Tibial nerve (tissue), 4 donors: ENCODE measurements around the gene MEF2C. TPM values are rescaled to one million over a fixed set of nuclear protein-coding genes. Genes with fewer than 3 reads are reported as not detected.
A peak's percentile ranks its signal among the peaks of the same experiment; 100 is the strongest.

Source experiments
- DNase-seq, 2 donors: peaks; one replicate each; pipeline ENCODE4 v3.0.0-alpha.2; 2019; ENCODE audit warnings: low spot score in 2 of 2
- H3K27ac ChIP-seq, 4 donors: fragments of 200-600 bp; sonication (generic) in 3 of 4; one replicate each; pipeline ENCODE4 v1.5.1; 2017 to 2019; ENCODE audit warnings: mild to moderate bottlenecking in 1 of 4
- H3K27me3 ChIP-seq, 2 donors: fragments of 200-600 bp; sonication (generic) in 1 of 2; one replicate each; pipeline versions ENCODE4 v1.5.1 to v1.6.0; 2017 to 2019
- H3K36me3 ChIP-seq, 3 donors: fragments of 200-600 bp; sonication (generic); one replicate each; pipeline ENCODE4 v1.5.1; 2018 to 2019
- H3K4me1 ChIP-seq, 4 donors: fragments of 200-600 bp; sonication (generic) in 3 of 4; one replicate each; pipeline ENCODE4 v1.5.1; 2017 to 2019
- H3K4me3 ChIP-seq, 4 donors: fragments of 200-600 bp; sonication (generic) in 3 of 4; one replicate each; pipeline ENCODE4 v1.5.1; 2017 to 2019; ENCODE audit warnings: mild to moderate bottlenecking in 1 of 4, moderate library complexity in 1 of 4
- H3K9me3 ChIP-seq, 4 donors: fragments of 200-600 bp; sonication (generic) in 3 of 4; one replicate each; pipeline ENCODE4 v1.5.1; 2017 to 2019
- CTCF ChIP-seq, 5 experiments: fragments of 200-600 bp in 3 of 5; fragments of 450-650 bp in 2 of 5; sonication (generic) in 3 of 5; IDR thresholded peaks; one replicate each; pipeline ENCODE4 v1.5.1; 2016 to 2019; ENCODE audit warnings: antibody characterized with exemption in 5 of 5, mild to moderate bottlenecking in 3 of 5, moderate library complexity in 2 of 5
- EP300 ChIP-seq, 2 donors: sonication (generic); formaldehyde crosslinking; IDR thresholded peaks; one replicate each; pipeline ENCODE4 v1.6.1; 2017; ENCODE audit warnings: antibody characterized with exemption in 2 of 2, mild to moderate bottlenecking in 1 of 2
- POLR2A ChIP-seq, 2 donors: fragments of 450-650 bp; IDR thresholded peaks; one replicate each; pipeline ENCODE4 v1.6.1; 2017; ENCODE audit warnings: antibody characterized with exemption in 2 of 2, mild to moderate bottlenecking in 2 of 2, moderate library complexity in 2 of 2
- WGBS, 2 donors: methylation state at CpG; one replicate each; pipeline ENCODE4 v1.1.5; 2018; 5-methylcytosine and 5-hydroxymethylcytosine counted together
- total RNA-seq, 4 donors: library from RNA; depleted of rRNA; stranded (reverse); fragments of >200 nt; gene quantifications; one replicate each; pipeline ENCODE4 v1.1.0, GENCODE V29; 2016

Gene MEF2C
- total RNA-seq, 4 donors from 2014 or later = 16.5 to 40.8 (median 29.1) TPM

DNA sequence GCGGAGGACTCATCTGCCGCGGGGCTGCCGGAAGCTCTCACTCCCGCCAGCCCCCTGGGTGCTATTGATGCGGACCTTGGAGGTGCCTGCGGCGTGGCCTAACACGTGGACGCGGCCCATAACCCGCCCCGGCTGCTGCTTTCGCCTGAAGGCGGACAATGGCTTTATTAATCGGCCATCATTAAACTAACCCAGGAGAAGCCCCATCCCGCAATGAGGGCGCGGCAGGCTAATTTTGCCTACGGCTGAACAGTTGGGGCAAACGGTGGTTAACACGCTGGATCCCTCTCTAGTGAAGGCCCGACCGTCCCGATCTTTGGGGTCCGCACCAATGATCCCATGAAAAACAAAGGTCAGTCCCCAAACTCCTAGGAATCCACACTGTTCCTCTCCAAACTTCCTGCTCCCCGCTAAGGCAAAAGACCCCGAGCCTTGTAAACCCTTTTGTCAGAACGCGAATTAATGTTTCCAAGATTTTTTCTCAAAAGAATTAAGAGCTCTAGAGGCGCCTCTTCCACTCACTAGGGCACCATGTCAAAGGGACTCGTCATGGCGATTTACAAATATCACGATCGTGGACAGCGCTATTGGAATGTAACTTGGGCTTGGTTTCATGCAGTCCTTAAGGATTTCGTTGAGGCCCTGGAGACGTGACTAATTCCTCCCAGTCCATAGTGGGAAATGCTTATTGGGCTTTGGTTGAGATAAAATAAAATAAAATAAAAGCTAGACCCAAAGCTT is 193.1 kb downstream of the MEF2C start:
- H3K4me3 ChIP-seq = peak overlapping the region in 2 of 4 donors; percentile 10 to 37
- H3K4me1 ChIP-seq = peaks cover 0 to 61% (median 17%) of the 10 kb centered on the region in 4 donors
- peaks cover 3 to 99% of the 10 kb centered on the region in 2 donors for H3K27me3 ChIP-seq
- no peaks in the 10 kb centered on the region for H3K9me3 ChIP-seq
- no peak for DNase-seq
- no peaks in the 10 kb centered on the region for H3K36me3 ChIP-seq
- 6 to 8% methylated on average over 32 to 37 of the region's 38 CpGs for WGBS, 2 donors
- no peak overlapping the region for H3K27ac ChIP-seq
- TF ChIP-seq CTCF (IDR thresholded peaks at IDR 0.05) (no peak), EP300 (IDR thresholded peaks at IDR 0.05) (peak in 1 of 2 donors; percentile 33), POLR2A (IDR thresholded peaks at IDR 0.05) (no peak)

DNA sequence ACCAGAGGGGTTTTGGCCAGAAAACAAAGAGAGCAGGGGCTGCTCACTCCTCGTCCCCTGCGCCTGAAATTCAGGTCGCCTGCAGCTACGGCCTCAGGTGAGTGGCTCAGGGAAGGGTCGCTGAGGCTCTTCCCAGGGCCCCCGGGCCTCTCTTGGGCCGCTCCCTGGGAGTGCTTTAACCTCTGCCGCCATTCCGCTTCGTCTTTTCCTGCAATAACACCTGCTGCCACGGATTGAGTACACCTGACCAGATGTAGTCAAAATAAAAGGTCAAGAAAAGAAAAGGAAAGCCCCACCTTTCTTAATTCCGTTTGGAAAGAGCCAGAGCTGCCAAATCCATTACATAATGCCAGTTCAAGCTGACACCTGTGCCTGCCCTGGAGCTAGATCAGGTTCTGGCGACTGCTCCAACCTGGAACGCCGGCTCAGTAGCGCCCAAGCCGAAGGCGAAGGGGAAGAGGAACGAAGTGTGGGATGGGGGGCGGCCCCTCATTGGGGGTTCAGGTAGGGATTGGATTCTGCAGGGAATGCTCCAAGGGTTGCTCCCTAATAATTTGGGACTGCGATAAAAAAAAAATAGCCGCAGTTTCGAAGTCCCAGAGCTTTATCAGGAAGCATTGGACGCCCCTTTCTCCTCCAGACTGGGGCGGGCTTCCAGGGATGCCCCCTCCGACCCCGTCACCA is 193.9 kb downstream of the MEF2C start:
- TF ChIP-seq EP300 (IDR thresholded peaks at IDR 0.05) = no peak
- no peak for TF ChIP-seq CTCF (IDR thresholded peaks at IDR 0.05)
- no peak for TF ChIP-seq POLR2A (IDR thresholded peaks at IDR 0.05)
- H3K27me3 ChIP-seq = peaks cover 3 to 99% of the 10 kb centered on the region in 2 donors
- H3K27ac ChIP-seq = no peak overlapping the region
- H3K4me3 ChIP-seq = peak overlapping the region in 1 of 4 donors; percentile 15
- DNase-seq = no peak
- no peaks in the 10 kb centered on the region for H3K36me3 ChIP-seq
- H3K4me1 ChIP-seq = peaks cover 0 to 63% (median 17%) of the 10 kb centered on the region in 4 donors
- H3K9me3 ChIP-seq = no peaks in the 10 kb centered on the region
- 18% methylated on average over 24 to 27 of the region's 27 CpGs for WGBS, 2 donors

DNA sequence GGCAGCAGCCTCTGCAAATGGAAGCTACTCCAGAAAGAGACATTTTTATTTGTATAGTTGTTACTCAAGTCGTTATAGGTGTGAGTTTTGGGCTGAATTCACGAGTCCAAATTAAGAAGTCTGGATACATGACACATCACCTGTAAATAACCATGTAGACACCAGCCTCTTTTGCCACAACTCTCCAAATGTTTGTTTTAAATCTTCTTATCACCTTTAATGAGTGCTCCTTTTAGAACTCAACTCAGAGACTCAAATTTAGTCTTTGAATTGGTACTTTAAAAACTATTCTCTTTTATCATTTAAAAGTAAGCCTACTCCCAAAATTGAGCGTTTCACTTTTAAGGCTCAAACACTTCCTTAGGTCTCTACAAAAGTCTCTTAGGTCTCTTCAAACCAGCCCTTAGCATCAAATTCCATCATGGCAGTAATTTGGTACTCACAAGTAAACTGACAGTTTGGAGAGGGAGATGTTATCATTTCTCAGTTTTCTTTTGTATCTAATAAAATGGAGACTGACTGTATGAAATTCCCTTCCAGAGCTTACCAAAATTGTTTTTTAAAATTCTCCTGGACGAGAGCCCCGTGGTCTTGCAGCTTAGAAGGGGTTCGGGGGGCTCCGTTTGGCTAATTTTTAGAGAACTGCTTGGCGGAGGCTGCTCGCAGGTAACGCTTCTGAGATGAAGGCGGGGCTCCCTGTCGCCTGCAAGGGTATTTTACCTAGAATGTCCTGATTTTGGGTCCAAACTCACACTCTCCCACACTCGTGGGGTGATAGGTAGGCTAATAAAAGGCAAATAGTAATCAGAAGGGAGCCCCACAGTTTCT is 194.6 kb downstream of the MEF2C start:
- peaks cover 3 to 99% of the 10 kb centered on the region in 2 donors for H3K27me3 ChIP-seq
- WGBS, 2 donors = 38% methylated on average over 13 of the region's 13 CpGs
- H3K9me3 ChIP-seq = no peaks in the 10 kb centered on the region
- no peak for DNase-seq
- no peak overlapping the region for H3K4me3 ChIP-seq
- H3K4me1 ChIP-seq = peaks cover 0 to 65% (median 17%) of the 10 kb centered on the region in 4 donors
- TF ChIP-seq POLR2A (IDR thresholded peaks at IDR 0.05) (no peak), EP300 (IDR thresholded peaks at IDR 0.05) (no peak), CTCF (IDR thresholded peaks at IDR 0.05) (no peak)
- H3K27ac ChIP-seq = no peak overlapping the region
- no peaks in the 10 kb centered on the region for H3K36me3 ChIP-seq

DNA sequence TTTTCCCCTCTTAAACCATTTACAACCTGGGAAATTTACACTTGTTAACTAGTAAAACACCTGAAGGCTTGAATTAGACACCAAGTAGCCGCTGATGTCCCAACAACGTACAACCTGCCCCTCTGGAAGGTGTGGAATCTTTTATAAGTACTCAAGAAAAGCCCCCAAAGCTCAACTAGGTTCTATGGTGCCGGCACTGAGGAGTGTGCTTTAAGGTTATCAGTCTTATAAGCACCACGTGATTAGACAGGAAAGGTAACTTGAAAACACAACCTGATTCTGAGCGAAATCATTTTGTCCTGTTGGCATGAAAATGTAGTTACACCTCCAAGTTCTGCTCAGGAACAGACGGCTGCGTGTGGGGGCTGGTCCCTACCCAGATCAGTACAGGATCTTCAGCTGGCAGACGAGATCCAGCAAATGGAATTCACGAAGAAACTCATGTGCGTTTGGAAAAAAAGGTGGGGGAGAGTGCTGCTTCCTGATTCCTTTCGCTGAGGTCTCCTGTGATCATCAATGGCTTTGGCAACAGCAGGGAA is 195.5 kb downstream of the MEF2C start:
- WGBS, 2 donors = 36 to 45% methylated on average over 11 of the region's 11 CpGs
- H3K4me1 ChIP-seq = peaks cover 0 to 57% (median 16%) of the 10 kb centered on the region in 4 donors
- no peak overlapping the region for H3K27ac ChIP-seq
- no peaks in the 10 kb centered on the region for H3K9me3 ChIP-seq
- no peaks in the 10 kb centered on the region for H3K36me3 ChIP-seq
- no peak overlapping the region for H3K4me3 ChIP-seq
- DNase-seq = no peak
- TF ChIP-seq POLR2A (IDR thresholded peaks at IDR 0.05) = no peak
- no peak for TF ChIP-seq CTCF (IDR thresholded peaks at IDR 0.05)
- no peak for TF ChIP-seq EP300 (IDR thresholded peaks at IDR 0.05)
- H3K27me3 ChIP-seq = peaks cover 3 to 99% of the 10 kb centered on the region in 2 donors
